ENCODE measurements around the gene SPATA46. TPM values are rescaled to one million over a fixed set of nuclear protein-coding genes. Genes with fewer than 3 reads are reported as not detected.

SPATA46 gene
- total and polyA plus RNA-seq, 2 of the 8 experiments (the other 6 are each of a cell fraction or from before 2014, with no cell fraction given): not detected

- CTCF ChIA-PET (ENCODE audit: partially characterized antibody): interaction anchor here (0.6 to 1.3 kb wide), 4 partner anchors 11 to 517 kb away, joined by 3 to 4 read pairs (median 4); no protein-coding TSS in a partner anchor
- 74% methylated on average over 5 of the region's 5 CpGs; no CpG with 5 or more reads in 1 of the 2 experiments for WGBS, 2 experiments (ENCODE audit: extremely low coverage in 1 of 2, insufficient coverage in 1 of 2, insufficient read length in 1 of 2, insufficient replicate concordance in 2 of 2, low coverage in 1 of 2, low lambda C conversion rate in 2 of 2, missing lambda C conversion rate in 1 of 2)
- H3K79me1 ChIP-seq (ENCODE audit: low read depth, low read length): no peaks in the 10 kb centered on the region
- no peak overlapping the region for H3K56ac ChIP-seq (replicated peaks; ENCODE audit: insufficient read length, low read depth, low read length)
- H2BK12ac ChIP-seq (ENCODE audit: low read depth, low read length): no peak overlapping the region
- no peak overlapping the region for H2AFZ ChIP-seq (ENCODE audit: low read length)
- no peak overlapping the region for H2AK5ac ChIP-seq (ENCODE audit: low read depth, low read length)
- H3K27ac ChIP-seq (ENCODE audit: low read depth, low read length): no peak overlapping the region
- no peak overlapping the region for H3K4me3 ChIP-seq (ENCODE audit: extremely low read depth in 1 of 4, insufficient read depth in 2 of 4, low read depth in 3 of 4, low read length in 4 of 4)
- H3K14ac ChIP-seq (ENCODE audit: insufficient read length): no peak overlapping the region
- H4K20me1 ChIP-seq (replicated peaks in 1 of 2; ENCODE audit: control insufficient read depth in 1 of 2, insufficient read depth in 2 of 2, low read length in 2 of 2): no peaks in the 10 kb centered on the region
- no peaks in the 10 kb centered on the region for H3K27me3 ChIP-seq (replicated peaks in 1 of 4; ENCODE audit: control insufficient read depth in 3 of 4, extremely low read depth in 1 of 4, insufficient read depth in 3 of 4, low read length in 3 of 4)
- H2BK15ac ChIP-seq (ENCODE audit: low read length): no peak overlapping the region
- H3K23ac ChIP-seq (ENCODE audit: insufficient read length): no peak overlapping the region
- FAIRE-seq (no peak), DNase-seq (ENCODE audit: low read depth in 1 of 2, low spot score in 2 of 2) (no peak)
- H3K9me3 ChIP-seq (ENCODE audit: insufficient read depth in 2 of 2, low read depth in 1 of 2, low read length in 1 of 2): no peaks in the 10 kb centered on the region
- H4K8ac ChIP-seq (ENCODE audit: extremely low read depth, insufficient read depth, low read length): no peak overlapping the region
- H3K23me2 ChIP-seq (ENCODE audit: low read depth, low read length): no peaks in the 10 kb centered on the region
- no peak overlapping the region for H2BK120ac ChIP-seq (replicated peaks; ENCODE audit: low read depth, low read length)
- H4K91ac ChIP-seq (replicated peaks; ENCODE audit: insufficient read length, low read length): no peak overlapping the region
- POLR2A ChIA-PET (ENCODE audit: partially characterized antibody): no interaction called here
- H3K4me1 ChIP-seq (replicated peaks in 1 of 4; ENCODE audit: control insufficient read depth in 3 of 4, insufficient read depth in 4 of 4, low read length in 3 of 4): no peaks in the 10 kb centered on the region
- H3K79me2 ChIP-seq (ENCODE audit: control insufficient read depth in 1 of 2, insufficient read depth in 2 of 2, low read length in 2 of 2): no peaks in the 10 kb centered on the region
- H2BK5ac ChIP-seq (ENCODE audit: low read depth, low read length): no peak overlapping the region
- no peak overlapping the region for H2BK20ac ChIP-seq (ENCODE audit: low read length)
- H3K18ac ChIP-seq (ENCODE audit: extremely low read depth, low read length): no peak overlapping the region
- no peak overlapping the region for H3K9ac ChIP-seq (replicated peaks in 1 of 4; ENCODE audit: extremely low read depth in 1 of 4, low read depth in 3 of 4, low read length in 3 of 4)
- H4K5ac ChIP-seq (ENCODE audit: insufficient read length, low read depth, low read length): no peak overlapping the region
- TF ChIP-seq EP300 (IDR thresholded peaks at IDR 0.05; ENCODE audit: borderline replicate concordance in 1 of 2, low read depth in 2 of 2, low read length in 2 of 2) (no peak), KDM4A (IDR thresholded peaks at IDR 0.05; ENCODE audit: low read depth, low read length, severe bottlenecking) (no peak), CEBPB (IDR thresholded peaks at IDR 0.05; ENCODE audit: low read depth, low read length) (no peak), ATF3 (IDR thresholded peaks at IDR 0.05; ENCODE audit: insufficient read depth, low read depth, low read length) (no peak), MAX (IDR thresholded peaks at IDR 0.05) (no peak), CHD2 (IDR thresholded peaks at IDR 0.05; ENCODE audit: low read length) (no peak), MAFK (IDR thresholded peaks at IDR 0.05; ENCODE audit: low read depth, low read length) (no peak), CHD1 (IDR thresholded peaks at IDR 0.05; ENCODE audit: low read depth, low read length) (no peak)
- no peak overlapping the region for H3K4ac ChIP-seq (replicated peaks; ENCODE audit: insufficient read length, low read depth, low read length)
- H3K4me2 ChIP-seq (ENCODE audit: insufficient read depth in 1 of 2, low read depth in 2 of 2, low read length in 2 of 2): no peak overlapping the region
- H3K36me3 ChIP-seq (ENCODE audit: control insufficient read depth in 2 of 4, insufficient read depth in 4 of 4, low read length in 3 of 4): no peaks in the 10 kb centered on the region
Observed at GRCh38 chr1:162421258-162422164, 44.9 kb upstream of the SPATA46 start.
